K562 (cell line): ENCODE data around the gene HAGHL. TPM values are rescaled to one million over a fixed set of nuclear protein-coding genes. Genes with fewer than 3 reads are reported as not detected.

Experiments
- ATF2 ChIP-seq: sonication (generic); formaldehyde crosslinking; IDR thresholded peaks from 2 replicates; pipeline ENCODE4 v1.8.1; 2022; ENCODE audit warnings: missing genetic modification reagents
- ATF7 ChIP-seq: fragments of 450-650 bp; IDR thresholded peaks from 2 replicates; pipeline ENCODE4 v1.7.1; 2014; ENCODE audit warnings: mild to moderate bottlenecking, moderate library complexity
- BRD9 ChIP-seq: fragments of 450-650 bp; IDR thresholded peaks from 2 replicates; pipeline ENCODE4 v1.6.1; 2018; ENCODE audit warnings: low read depth; ENCODE audit not compliant: partially characterized antibody
- EGR1 ChIP-seq: fragments of 450-650 bp; conservative IDR thresholded peaks from 2 replicates; pipeline ENCODE4 v1.6.1; 2017; ENCODE audit warnings: mild to moderate bottlenecking
- FIP1L1 ChIP-seq: fragments of 200-400 bp; formaldehyde crosslinking; IDR thresholded peaks from 2 replicates; pipeline ENCODE4 v1.6.1; 2018; ENCODE audit warnings: mild to moderate bottlenecking, low read depth, low read length; ENCODE audit not compliant: poor library complexity, severe bottlenecking
- GTF2F1 ChIP-seq: IDR thresholded peaks from 2 replicates; pipeline ENCODE4 v1.6.1; 2011; ENCODE audit warnings: low read depth, low read length, improper control_type of control experiment
- HOXB6 ChIP-seq: fragments of 250-450 bp; sonication (Bioruptor Pico); IDR thresholded peaks from 2 replicates; pipeline ENCODE4 v1.5.1; 2022; ENCODE audit warnings: mild to moderate bottlenecking, borderline replicate concordance
- KAT2B ChIP-seq: IDR thresholded peaks from one replicate; pipeline ENCODE4 v1.6.1; 2012; ENCODE audit warnings: low read depth, mild to moderate bottlenecking, control low read depth, inconsistent platforms, low read length, moderate library complexity
- KLF13 ChIP-seq: fragments of 450-650 bp; IDR thresholded peaks from 2 replicates; pipeline ENCODE4 v1.6.1; 2016; ENCODE audit warnings: missing genetic modification characterization, low read depth, mild to moderate bottlenecking, missing compliant biosample characterization, moderate library complexity, borderline replicate concordance
- NCOR1 ChIP-seq: fragments of 450-650 bp; IDR thresholded peaks from 2 replicates; pipeline ENCODE4 v1.6.1; 2016; ENCODE audit warnings: mild to moderate bottlenecking, moderate library complexity
- PHF8 ChIP-seq: fragments of 200-600 bp; sonication (generic); IDR thresholded peaks from 2 replicates; pipeline ENCODE4 v1.6.1; 2012; ENCODE audit warnings: mixed run types, mild to moderate bottlenecking, inconsistent platforms, low read length, moderate library complexity, borderline replicate concordance
- SAP30 ChIP-seq: fragments of 200-600 bp; sonication (generic); IDR thresholded peaks from 2 replicates; pipeline ENCODE4 v1.6.1; 2012; ENCODE audit warnings: borderline replicate concordance, low read depth, mild to moderate bottlenecking, moderate library complexity, low read length, control low read depth, inconsistent platforms; ENCODE audit not compliant: insufficient read depth, poor library complexity, severe bottlenecking
- SLC30A9 ChIP-seq: fragments of 250-450 bp; sonication (Bioruptor Pico); IDR thresholded peaks from 2 replicates; pipeline ENCODE4 v1.8.0; 2022; ENCODE audit warnings: mild to moderate bottlenecking, moderate library complexity
- SPI1 ChIP-seq: IDR thresholded peaks from 2 replicates; pipeline ENCODE4 v1.6.1; 2011; ENCODE audit warnings: low read depth, low read length, control low read depth, borderline replicate concordance
- ZBED1 ChIP-seq: IDR thresholded peaks from 2 replicates; pipeline ENCODE4 v1.6.1; 2014
- ZKSCAN3 ChIP-seq: fragments of 250-450 bp; sonication (Bioruptor Pico); IDR thresholded peaks from 2 replicates; pipeline ENCODE4 v1.4.0; 2020
- ZNF23 ChIP-seq: fragments of 250-450 bp; sonication (Bioruptor Pico); IDR thresholded peaks from 2 replicates; pipeline ENCODE4 v1.4.0; 2020; ENCODE audit warnings: mild to moderate bottlenecking
- ZNF778 ChIP-seq: fragments of 450-650 bp; formaldehyde crosslinking; IDR thresholded peaks from 2 replicates; pipeline ENCODE4 v1.4.0; 2020; ENCODE audit warnings: mild to moderate bottlenecking, moderate library complexity
- polyA plus RNA-seq, 8 experiments: library from polyadenylated mRNA; depleted of rRNA in 4 of 8; stranded (reverse) in 5 of 8; unstranded in 3 of 8; fragments of >200 nt; fragmentation: Nextera tagmentation in 2 of 8; fragmentation: Illumina TruSeq in 1 of 8; extraction: Ambion mirVana in 2 of 8; extraction: Trizol in 1 of 8; gene quantifications; 2 replicates each; pipeline versions ENCODE4 v1.2.1 to v1.2.3, GENCODE V29; 2011 to 2014; ENCODE audit warnings: inconsistent platforms in 1 of 8, missing spikeins in 1 of 8
- total RNA-seq, 7 experiments: library from RNA; depleted of rRNA in 6 of 7; stranded (reverse); fragments of >200 nt in 6 of 7; fragmentation: Illumina TruSeq in 2 of 7; extraction: Trizol in 2 of 7; gene quantifications; 2 replicates each; pipeline versions ENCODE4 v1.2.1 to v1.2.3, GENCODE V29; 2011 to 2021; ENCODE audit warnings: low replicate concordance in 1 of 7
- TF ChIP-seq, protein P1 (sequence below): fragments of 450-650 bp; IDR thresholded peaks from 2 replicates; pipeline ENCODE4 v1.6.1; 2016; ENCODE audit warnings: borderline replicate concordance
- TF ChIP-seq, protein P2 (sequence below): sonication (generic); formaldehyde crosslinking; IDR thresholded peaks from 2 replicates; pipeline ENCODE4 v1.4.0; 2020; ENCODE audit warnings: mild to moderate bottlenecking, missing genetic modification reagents
- TF ChIP-seq, protein P3 (sequence below): sonication (generic); formaldehyde crosslinking; IDR thresholded peaks from 2 replicates; pipeline ENCODE4 v1.8.0; 2022; ENCODE audit warnings: missing genetic modification reagents, mild to moderate bottlenecking, borderline replicate concordance

HAGHL gene
- total and polyA plus RNA-seq, 9 of the 15 experiments (the other 6 are each of a cell fraction or from before 2014, with no cell fraction given), result 0.31 to 83.4 (median 20.7) TPM

- TF ChIP-seq, protein P1, sequence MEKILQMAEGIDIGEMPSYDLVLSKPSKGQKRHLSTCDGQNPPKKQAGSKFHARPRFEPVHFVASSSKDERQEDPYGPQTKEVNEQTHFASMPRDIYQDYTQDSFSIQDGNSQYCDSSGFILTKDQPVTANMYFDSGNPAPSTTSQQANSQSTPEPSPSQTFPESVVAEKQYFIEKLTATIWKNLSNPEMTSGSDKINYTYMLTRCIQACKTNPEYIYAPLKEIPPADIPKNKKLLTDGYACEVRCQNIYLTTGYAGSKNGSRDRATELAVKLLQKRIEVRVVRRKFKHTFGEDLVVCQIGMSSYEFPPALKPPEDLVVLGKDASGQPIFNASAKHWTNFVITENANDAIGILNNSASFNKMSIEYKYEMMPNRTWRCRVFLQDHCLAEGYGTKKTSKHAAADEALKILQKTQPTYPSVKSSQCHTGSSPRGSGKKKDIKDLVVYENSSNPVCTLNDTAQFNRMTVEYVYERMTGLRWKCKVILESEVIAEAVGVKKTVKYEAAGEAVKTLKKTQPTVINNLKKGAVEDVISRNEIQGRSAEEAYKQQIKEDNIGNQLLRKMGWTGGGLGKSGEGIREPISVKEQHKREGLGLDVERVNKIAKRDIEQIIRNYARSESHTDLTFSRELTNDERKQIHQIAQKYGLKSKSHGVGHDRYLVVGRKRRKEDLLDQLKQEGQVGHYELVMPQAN, result no peak; the same call in 1 of the 2 replicates
- TF ChIP-seq FIP1L1 (no peak), SAP30 (no peak), ZNF23 (CRISPR knock-in tag) (no peak; the same call in 1 of the 2 replicates), ATF7 (no peak), KLF13 (no peak), GTF2F1 (no peak), SPI1 (no peak), SLC30A9 (CRISPR knock-in tag) (0 out of 2 replicates have a peak, but pooled peaks have one; percentile 52), HOXB6 (CRISPR knock-in tag) (0 out of 2 replicates have a peak, but pooled peaks have one; percentile 18), KAT2B (no peak), NCOR1 (no peak), ZNF778 (no peak), PHF8 (no peak), ATF2 (CRISPR knock-in tag) (peak; percentile 49; the same call in 1 of the 2 replicates), EGR1 (peak; percentile 89), BRD9 (no peak), ZKSCAN3 (no peak), ZBED1 (0 out of 2 replicates have a peak, but pooled peaks have one; percentile 20)
- TF ChIP-seq, protein P2, sequence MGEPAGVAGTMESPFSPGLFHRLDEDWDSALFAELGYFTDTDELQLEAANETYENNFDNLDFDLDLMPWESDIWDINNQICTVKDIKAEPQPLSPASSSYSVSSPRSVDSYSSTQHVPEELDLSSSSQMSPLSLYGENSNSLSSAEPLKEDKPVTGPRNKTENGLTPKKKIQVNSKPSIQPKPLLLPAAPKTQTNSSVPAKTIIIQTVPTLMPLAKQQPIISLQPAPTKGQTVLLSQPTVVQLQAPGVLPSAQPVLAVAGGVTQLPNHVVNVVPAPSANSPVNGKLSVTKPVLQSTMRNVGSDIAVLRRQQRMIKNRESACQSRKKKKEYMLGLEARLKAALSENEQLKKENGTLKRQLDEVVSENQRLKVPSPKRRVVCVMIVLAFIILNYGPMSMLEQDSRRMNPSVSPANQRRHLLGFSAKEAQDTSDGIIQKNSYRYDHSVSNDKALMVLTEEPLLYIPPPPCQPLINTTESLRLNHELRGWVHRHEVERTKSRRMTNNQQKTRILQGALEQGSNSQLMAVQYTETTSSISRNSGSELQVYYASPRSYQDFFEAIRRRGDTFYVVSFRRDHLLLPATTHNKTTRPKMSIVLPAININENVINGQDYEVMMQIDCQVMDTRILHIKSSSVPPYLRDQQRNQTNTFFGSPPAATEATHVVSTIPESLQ (CRISPR knock-in tag), result 0 out of 2 replicates have a peak, but pooled peaks have one; percentile 69
- TF ChIP-seq, protein P3, sequence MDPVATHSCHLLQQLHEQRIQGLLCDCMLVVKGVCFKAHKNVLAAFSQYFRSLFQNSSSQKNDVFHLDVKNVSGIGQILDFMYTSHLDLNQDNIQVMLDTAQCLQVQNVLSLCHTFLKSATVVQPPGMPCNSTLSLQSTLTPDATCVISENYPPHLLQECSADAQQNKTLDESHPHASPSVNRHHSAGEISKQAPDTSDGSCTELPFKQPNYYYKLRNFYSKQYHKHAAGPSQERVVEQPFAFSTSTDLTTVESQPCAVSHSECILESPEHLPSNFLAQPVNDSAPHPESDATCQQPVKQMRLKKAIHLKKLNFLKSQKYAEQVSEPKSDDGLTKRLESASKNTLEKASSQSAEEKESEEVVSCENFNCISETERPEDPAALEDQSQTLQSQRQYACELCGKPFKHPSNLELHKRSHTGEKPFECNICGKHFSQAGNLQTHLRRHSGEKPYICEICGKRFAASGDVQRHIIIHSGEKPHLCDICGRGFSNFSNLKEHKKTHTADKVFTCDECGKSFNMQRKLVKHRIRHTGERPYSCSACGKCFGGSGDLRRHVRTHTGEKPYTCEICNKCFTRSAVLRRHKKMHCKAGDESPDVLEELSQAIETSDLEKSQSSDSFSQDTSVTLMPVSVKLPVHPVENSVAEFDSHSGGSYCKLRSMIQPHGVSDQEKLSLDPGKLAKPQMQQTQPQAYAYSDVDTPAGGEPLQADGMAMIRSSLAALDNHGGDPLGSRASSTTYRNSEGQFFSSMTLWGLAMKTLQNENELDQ (CRISPR knock-in tag), result no peak
These were observed 43.4 kb upstream of the HAGHL start (continued) for GRCh38 chr16:683396-684070.
